ENCODE measurements around the gene PRUNE1. TPM values are rescaled to one million over a fixed set of nuclear protein-coding genes. Genes with fewer than 3 reads are reported as not detected.
A peak's percentile ranks its signal among the peaks of the same experiment; 100 is the strongest.

The PRUNE1 gene
- total RNA-seq, 1 donor from 2014 or later: 22.5 TPM

GRCh38 chr1:151036356-151036755 lies 28.1 kb downstream of the PRUNE1 start, which contains the start of gene BNIPL:
TSS of gene BNIPL (plus strand) at chr1:151036586. CDS start at chr1:151036726, 140 bp downstream.
- no peak for TF ChIP-seq CTCF (conservative IDR thresholded peaks at IDR 0.05)
- no peaks in the 10 kb centered on the region for H3K27me3 Mint-ChIP-seq (ENCODE audit: low read depth)
- no peaks in the 10 kb centered on the region for H3K4me1 Mint-ChIP-seq
- no peak for DNase-seq (ENCODE audit: low read depth, low spot score)
- H3K36me3 Mint-ChIP-seq (ENCODE audit: low read depth): peaks cover 2% of the 10 kb centered on the region
- no peaks in the 10 kb centered on the region for H3K9me3 Mint-ChIP-seq
- peak within 1 kb of the TSS; percentile 28 for H3K27ac Mint-ChIP-seq (ENCODE audit: unreplicated experiment)
- no peak within 1 kb of the TSS for H3K4me3 Mint-ChIP-seq

DNA sequence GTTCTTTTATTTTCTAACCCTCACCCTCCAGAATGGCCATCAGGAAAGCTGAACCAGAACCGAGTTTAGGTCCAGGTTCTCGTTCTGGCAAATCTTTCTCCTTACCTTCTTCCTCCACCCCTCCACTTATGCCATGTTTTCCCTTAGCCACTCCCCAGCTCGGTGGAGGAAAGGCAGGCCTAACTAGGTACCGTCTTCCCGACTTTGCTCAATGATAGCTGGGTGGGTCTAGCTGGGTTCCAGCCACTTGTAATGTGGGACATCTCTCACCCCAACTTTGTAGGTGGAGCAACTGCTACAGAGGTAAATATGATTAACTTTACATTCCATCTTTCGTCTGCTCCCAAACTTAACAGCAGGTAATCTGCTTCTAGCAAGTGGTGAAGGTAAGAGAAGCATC lies 28.8 kb downstream of the PRUNE1 start:
- no peaks in the 10 kb centered on the region for H3K9me3 Mint-ChIP-seq
- H3K36me3 Mint-ChIP-seq (ENCODE audit: low read depth): peaks cover 2% of the 10 kb centered on the region
- no peak overlapping the region for H3K4me3 Mint-ChIP-seq
- TF ChIP-seq CTCF (conservative IDR thresholded peaks at IDR 0.05): no peak
- no peak overlapping the region for H3K27ac Mint-ChIP-seq (ENCODE audit: unreplicated experiment)
- DNase-seq (ENCODE audit: low read depth, low spot score): no peak
- no peaks in the 10 kb centered on the region for H3K4me1 Mint-ChIP-seq
- H3K27me3 Mint-ChIP-seq (ENCODE audit: low read depth): no peaks in the 10 kb centered on the region

GRCh38 chr1:151039521-151039920 lies 31.3 kb downstream of the PRUNE1 start:
- Mint-ChIP-seq H3K27ac (ENCODE audit: unreplicated experiment) (no peak overlapping the region), H3K4me1 (no peaks in the 10 kb centered on the region), H3K36me3 (ENCODE audit: low read depth) (peaks cover 2% of the 10 kb centered on the region), H3K4me3 (no peak overlapping the region), H3K27me3 (ENCODE audit: low read depth) (no peaks in the 10 kb centered on the region), H3K9me3 (no peaks in the 10 kb centered on the region)
- TF ChIP-seq CTCF (conservative IDR thresholded peaks at IDR 0.05): no peak
- no peak for DNase-seq (ENCODE audit: low read depth, low spot score)

- Mint-ChIP-seq H3K36me3 (ENCODE audit: low read depth) (no peaks in the 10 kb centered on the region), H3K4me3 (no peak overlapping the region), H3K27ac (ENCODE audit: unreplicated experiment) (no peak overlapping the region), H3K9me3 (no peaks in the 10 kb centered on the region), H3K4me1 (peaks cover 9% of the 10 kb centered on the region), H3K27me3 (ENCODE audit: low read depth) (no peaks in the 10 kb centered on the region)
- no peak for DNase-seq (ENCODE audit: low read depth, low spot score)
- no peak for TF ChIP-seq CTCF (conservative IDR thresholded peaks at IDR 0.05)
Measured at GRCh38 chr1:151043163-151043562, 34.9 kb downstream of the PRUNE1 start.

GRCh38 chr1:151047591-151047924 lies 39.3 kb downstream of the PRUNE1 start, which contains the start of gene C1orf56:
TSS of gene C1orf56 (plus strand) at chr1:151047751. CDS start at chr1:151047848, 97 bp downstream.
- Mint-ChIP-seq H3K27ac (ENCODE audit: unreplicated experiment) (peak within 1 kb of the TSS; percentile 97), H3K4me1 (peaks cover 30% of the 10 kb centered on the region), H3K36me3 (ENCODE audit: low read depth) (no peaks in the 10 kb centered on the region), H3K4me3 (peak within 1 kb of the TSS; percentile 97), H3K9me3 (no peaks in the 10 kb centered on the region), H3K27me3 (ENCODE audit: low read depth) (no peaks in the 10 kb centered on the region)
- DNase-seq (ENCODE audit: low read depth, low spot score): peak; percentile 61
- no peak for TF ChIP-seq CTCF (conservative IDR thresholded peaks at IDR 0.05)
